GM21360 (cell line): Measurements from ENCODE around the gene NDUFS8.

Experiments
- ATAC-seq: cut with Tn5 transposase; IDR thresholded peaks from one replicate; pipeline ENCODE4 v1.9.1; 2021; ENCODE audit warnings: mild to moderate bottlenecking, moderate library complexity; ENCODE audit not compliant: unreplicated experiment

Gene NDUFS8

GRCh38 chr11:68047437-68048290 lies 17.2 kb downstream of the NDUFS8 start:
- ATAC-seq: no peak

GRCh38 chr11:68048681-68049508 lies 18.4 kb downstream of the NDUFS8 start:
- no peak for ATAC-seq

GRCh38 chr11:68049509-68050370 lies 19.3 kb downstream of the NDUFS8 start:
- ATAC-seq: no peak

GRCh38 chr11:68050371-68050841 lies 19.9 kb downstream of the NDUFS8 start:
- ATAC-seq: no peak

- ATAC-seq: no peak
Observed at GRCh38 chr11:68051191-68052136, 21.0 kb downstream of the NDUFS8 start.

GRCh38 chr11:68052137-68052873 lies 21.8 kb downstream of the NDUFS8 start:
- no peak for ATAC-seq

- ATAC-seq: no peak
Observed at GRCh38 chr11:68053117-68053516, 22.6 kb downstream of the NDUFS8 start.

GRCh38 chr11:68053981-68054812 lies 23.7 kb downstream of the NDUFS8 start:
- no peak for ATAC-seq

- no peak for ATAC-seq
Observed at GRCh38 chr11:68056317-68057285, 26.1 kb downstream of the NDUFS8 start.

- no peak for ATAC-seq
Observed at GRCh38 chr11:68057807-68058206, 27.3 kb downstream of the NDUFS8 start.

- no peak for ATAC-seq
Observed at GRCh38 chr11:68061508-68061907, 31.0 kb downstream of the NDUFS8 start.

GRCh38 chr11:68064926-68065325 lies 34.4 kb downstream of the NDUFS8 start:
- no peak for ATAC-seq

GRCh38 chr11:68065841-68066240 lies 35.4 kb downstream of the NDUFS8 start:
- ATAC-seq: no peak

GRCh38 chr11:68066742-68067141 lies 36.3 kb downstream of the NDUFS8 start:
- ATAC-seq: no peak

- no peak for ATAC-seq
Observed at GRCh38 chr11:68067991-68068390, 37.5 kb downstream of the NDUFS8 start.

- no peak for ATAC-seq
Observed at GRCh38 chr11:68071281-68072048, 41.0 kb downstream of the NDUFS8 start.
